NCI-H1417 (cell line): Measurements from ENCODE around the gene ZNF292.
"Not testable (repeated sequence)": the region's sequence is repeated elsewhere in the genome, so short reads cannot be mapped to it uniquely, and the experiment has no call there.

Experiments used
- DNase-seq, 3 experiments: peaks; one replicate each; lab custom pipeline; 2025; lab: John Stamatoyannopoulos, UW

ZNF292 gene

GRCh38 chr6:87154993-87155841 is at the start of gene ZNF292:
TSS of gene ZNF292 (plus strand) at chr6:87155565. CDS start at chr6:87155592, 27 bp downstream.
- peak; percentile 96 to 99 (median 98) for DNase-seq

GRCh38 chr6:87105823-87106222 is 49.5 kb upstream of the ZNF292 start:
- no peak for DNase-seq

- no peak for DNase-seq
These were observed 44.7 kb upstream of the ZNF292 start for GRCh38 chr6:87110636-87111035.

GRCh38 chr6:87115402-87116135 is 39.8 kb upstream of the ZNF292 start:
- no peak for DNase-seq

GRCh38 chr6:87116922-87117321 is 38.4 kb upstream of the ZNF292 start:
- no peak for DNase-seq

GRCh38 chr6:87118054-87118453 is 37.3 kb upstream of the ZNF292 start:
- DNase-seq, result no peak

- DNase-seq, result no peak
These were observed 32.9 kb upstream of the ZNF292 start for GRCh38 chr6:87122477-87122876.

GRCh38 chr6:87124074-87124473 is 31.3 kb upstream of the ZNF292 start:
- DNase-seq, result no peak

GRCh38 chr6:87126501-87126900 is 28.9 kb upstream of the ZNF292 start:
- DNase-seq, result no peak

GRCh38 chr6:87127737-87128136 is 27.6 kb upstream of the ZNF292 start:
- no peak for DNase-seq

- DNase-seq, result no peak
These were observed 18.4 kb upstream of the ZNF292 start for GRCh38 chr6:87136963-87137362.

GRCh38 chr6:87139236-87139635 is 16.1 kb upstream of the ZNF292 start:
- peak; percentile 19 to 74 (median 48) for DNase-seq

GRCh38 chr6:87139927-87140326 is 15.4 kb upstream of the ZNF292 start:
- not testable (repeated sequence) for DNase-seq

GRCh38 chr6:87146363-87146762 is 9.0 kb upstream of the ZNF292 start:
- no peak for DNase-seq

- DNase-seq, result no peak
These were observed 5.0 kb upstream of the ZNF292 start for GRCh38 chr6:87150406-87150805.

GRCh38 chr6:87151471-87151780 is 3.9 kb upstream of the ZNF292 start:
- DNase-seq, result no peak

- DNase-seq, result peak; percentile 56 to 96 (median 89)
These were observed 3.4 kb upstream of the ZNF292 start for GRCh38 chr6:87151781-87152525.

GRCh38 chr6:87152526-87152955 is 2.8 kb upstream of the ZNF292 start:
- DNase-seq, result peak in 1 of 3 experiments; percentile 86

GRCh38 chr6:87154641-87154992 is 748 bp upstream of the ZNF292 start:
- no peak for DNase-seq

GRCh38 chr6:87155842-87156815 is 764 bp downstream of the ZNF292 start:
- peak in 2 of 3 experiments; percentile 66 to 79 for DNase-seq

- not testable (repeated sequence) for DNase-seq
These were observed 2.2 kb downstream of the ZNF292 start for GRCh38 chr6:87157596-87157995.
